HG03175 (cell line): ENCODE data around the gene AKAP6.

ENCODE experiments used
- ATAC-seq: cut with Tn5 transposase; IDR thresholded peaks from one replicate; pipeline ENCODE4 v1.9.1; 2021; ENCODE audit warnings: mild to moderate bottlenecking, moderate library complexity; ENCODE audit not compliant: unreplicated experiment

Gene AKAP6

GRCh38 chr14:32728526-32728925 lies 399.4 kb downstream of the AKAP6 start:
- no peak for ATAC-seq

GRCh38 chr14:32728976-32729375 lies 399.9 kb downstream of the AKAP6 start:
- no peak for ATAC-seq

- no peak for ATAC-seq
These were observed 402.2 kb downstream of the AKAP6 start for GRCh38 chr14:32731249-32731648.

DNA sequence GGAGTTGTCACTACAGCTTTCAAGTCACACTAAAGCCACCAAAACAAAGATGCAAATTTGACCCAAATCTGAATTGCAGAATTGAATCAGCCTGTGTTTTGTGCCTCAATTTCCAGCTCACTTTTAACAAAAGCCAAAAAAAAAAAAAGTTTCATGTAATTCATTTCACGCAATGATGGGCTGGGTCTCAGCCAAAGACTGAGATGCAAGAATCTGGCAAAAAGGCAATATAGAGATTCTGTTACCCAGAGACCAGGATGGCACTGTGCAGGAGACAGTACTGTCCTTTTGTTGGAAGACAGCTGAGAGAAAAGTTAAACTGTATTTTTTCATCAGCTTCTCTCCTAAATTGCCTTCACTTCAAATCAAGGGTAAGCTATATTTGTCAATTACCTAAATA lies 403.9 kb downstream of the AKAP6 start:
- no peak for ATAC-seq

- no peak for ATAC-seq
These were observed 405.2 kb downstream of the AKAP6 start for GRCh38 chr14:32734261-32734660.

GRCh38 chr14:32737621-32738020 lies 408.5 kb downstream of the AKAP6 start:
- no peak for ATAC-seq

DNA sequence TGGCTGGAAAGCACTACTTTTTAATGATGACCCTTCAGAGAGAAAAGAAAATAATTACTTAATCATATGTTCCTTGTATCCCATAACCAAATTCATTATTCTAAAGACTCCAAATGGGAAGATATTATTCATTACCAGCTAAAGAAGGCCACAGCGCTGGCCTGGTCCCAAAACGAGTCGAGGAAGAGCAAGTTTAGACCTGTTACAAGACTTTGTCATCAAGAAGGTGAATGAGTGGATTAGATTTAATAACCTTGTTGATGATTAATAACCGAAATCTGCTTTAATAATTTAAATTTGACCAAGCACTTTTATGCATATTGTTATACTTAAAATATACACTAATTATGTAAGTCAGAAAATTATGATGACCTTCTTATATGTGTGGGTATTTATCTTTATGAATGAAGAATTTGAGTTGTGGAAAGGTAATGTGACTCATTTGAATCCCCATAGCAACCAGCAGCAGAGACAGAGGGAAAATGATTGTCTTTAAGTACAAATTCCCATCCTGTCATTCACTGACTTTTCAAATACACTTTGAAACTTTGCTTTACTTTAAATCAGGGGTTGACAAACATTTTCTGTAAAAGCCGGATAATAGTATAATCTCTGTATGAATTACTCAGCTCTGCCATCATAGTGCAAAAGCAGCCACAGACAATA lies 409.2 kb downstream of the AKAP6 start:
- ATAC-seq: no peak

DNA sequence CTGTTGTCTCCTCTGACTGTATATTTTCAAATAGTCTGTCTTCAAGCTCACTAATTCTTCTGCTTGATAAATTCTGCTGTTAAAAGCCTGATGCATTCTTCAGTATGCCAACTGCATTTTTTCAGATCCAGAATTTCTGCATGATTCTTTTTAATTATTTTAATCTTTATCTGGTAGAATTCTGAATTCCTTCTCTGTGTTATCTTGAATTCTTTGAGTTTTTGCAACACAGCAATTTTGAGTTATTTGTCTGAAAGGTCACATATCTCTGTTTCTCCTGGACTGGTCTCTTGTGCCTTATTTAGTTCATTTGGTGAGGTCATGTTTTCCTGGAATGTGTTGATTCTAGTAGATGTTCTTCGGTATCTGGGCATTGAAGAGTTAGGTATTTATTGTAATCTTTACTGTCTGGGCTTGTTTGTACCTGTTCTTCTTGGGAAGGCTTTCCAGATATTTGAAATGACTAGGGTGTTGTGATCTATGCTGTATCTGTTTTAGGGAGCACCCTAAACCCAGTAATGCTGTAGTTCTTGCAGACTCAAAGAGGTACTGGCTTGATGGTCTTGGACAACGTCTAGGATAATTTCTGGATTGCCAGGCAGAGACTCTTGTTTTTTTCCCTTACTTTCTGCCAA lies 415.8 kb downstream of the AKAP6 start:
- ATAC-seq: no peak

DNA sequence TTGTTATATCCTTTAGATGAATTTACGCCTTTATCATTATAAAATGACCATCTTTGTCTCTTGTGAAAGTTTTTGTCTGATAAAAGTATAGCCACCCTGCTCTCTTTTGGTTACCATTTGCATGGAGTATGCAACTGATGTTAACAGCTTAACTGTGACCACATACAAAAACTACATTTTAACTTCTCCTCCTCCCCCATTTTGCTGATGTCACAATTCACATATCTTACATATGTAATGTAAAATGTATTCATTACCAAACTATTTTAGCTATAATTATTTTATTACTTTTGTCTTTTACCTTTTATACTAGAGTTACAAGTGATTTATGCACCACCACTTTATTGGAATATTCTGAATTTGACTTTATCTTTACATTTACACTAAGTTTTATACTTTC lies 425.1 kb downstream of the AKAP6 start:
- ATAC-seq: no peak

GRCh38 chr14:32756173-32756572 lies 427.1 kb downstream of the AKAP6 start:
- ATAC-seq: no peak

GRCh38 chr14:32756775-32757174 lies 427.7 kb downstream of the AKAP6 start:
- ATAC-seq: no peak

DNA sequence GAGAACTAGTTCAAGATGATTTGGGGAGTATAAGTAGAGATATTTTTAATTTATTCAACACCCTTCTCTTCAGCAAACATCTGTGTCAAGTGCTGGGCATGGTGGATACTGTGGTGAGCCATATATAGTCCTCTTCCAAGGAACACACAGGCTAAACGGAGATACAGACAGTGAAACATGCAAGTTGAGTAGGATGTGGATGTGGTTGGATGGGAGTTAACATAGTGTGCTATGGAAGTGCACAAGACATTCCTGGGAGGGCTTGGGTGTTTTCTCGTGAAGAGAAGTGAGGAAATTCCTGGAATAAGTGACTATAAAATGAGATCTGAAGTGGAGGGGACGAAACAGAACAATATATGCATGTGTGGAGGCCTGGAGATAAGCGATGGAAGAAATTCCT lies 428.5 kb downstream of the AKAP6 start:
- ATAC-seq: no peak

- no peak for ATAC-seq
These were observed 432.4 kb downstream of the AKAP6 start for GRCh38 chr14:32761381-32761968.

GRCh38 chr14:32762886-32763285 lies 433.8 kb downstream of the AKAP6 start:
- no peak for ATAC-seq

- no peak for ATAC-seq
These were observed 434.6 kb downstream of the AKAP6 start for GRCh38 chr14:32763673-32764072.

GRCh38 chr14:32764131-32764530 lies 435.0 kb downstream of the AKAP6 start:
- ATAC-seq: no peak

- ATAC-seq: no peak
These were observed 441.3 kb downstream of the AKAP6 start for GRCh38 chr14:32770422-32770821.

DNA sequence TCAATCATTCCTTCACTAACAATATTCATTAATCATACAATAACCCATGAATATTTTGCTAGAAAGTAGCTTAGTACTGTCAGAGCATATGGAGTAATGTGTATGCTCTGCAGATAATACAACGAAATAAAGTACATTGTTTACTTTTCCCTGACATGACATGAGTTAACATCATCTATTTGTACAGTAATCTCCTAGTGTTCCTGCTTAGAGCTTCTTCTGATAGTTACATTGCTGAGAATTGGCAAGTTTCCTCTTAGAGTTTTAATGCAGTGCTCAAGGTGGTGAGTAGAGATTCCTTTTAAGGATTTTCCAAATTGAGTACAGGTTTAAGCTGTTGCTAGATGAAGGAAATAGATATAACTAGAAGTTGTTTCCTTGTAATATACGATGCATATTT lies 445.1 kb downstream of the AKAP6 start:
- ATAC-seq: no peak

DNA sequence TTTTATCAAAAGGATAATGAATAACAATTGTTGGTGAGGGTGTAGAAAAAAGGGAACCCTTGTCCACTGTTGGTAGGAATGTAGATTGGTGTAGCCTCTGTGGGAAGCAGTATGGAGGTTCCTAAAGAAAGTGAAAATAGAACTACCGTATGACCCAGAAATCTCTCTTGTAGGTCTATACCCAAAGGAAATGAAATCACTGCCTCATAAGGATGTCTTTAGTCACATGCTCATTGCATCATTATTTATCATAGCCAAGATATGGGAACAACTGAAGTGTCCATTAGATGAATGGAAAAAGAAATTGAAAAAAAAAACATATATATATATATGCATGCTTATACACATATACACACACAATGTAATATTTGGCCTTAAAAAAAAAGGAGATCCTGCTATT lies 450.7 kb downstream of the AKAP6 start:
- no peak for ATAC-seq

DNA sequence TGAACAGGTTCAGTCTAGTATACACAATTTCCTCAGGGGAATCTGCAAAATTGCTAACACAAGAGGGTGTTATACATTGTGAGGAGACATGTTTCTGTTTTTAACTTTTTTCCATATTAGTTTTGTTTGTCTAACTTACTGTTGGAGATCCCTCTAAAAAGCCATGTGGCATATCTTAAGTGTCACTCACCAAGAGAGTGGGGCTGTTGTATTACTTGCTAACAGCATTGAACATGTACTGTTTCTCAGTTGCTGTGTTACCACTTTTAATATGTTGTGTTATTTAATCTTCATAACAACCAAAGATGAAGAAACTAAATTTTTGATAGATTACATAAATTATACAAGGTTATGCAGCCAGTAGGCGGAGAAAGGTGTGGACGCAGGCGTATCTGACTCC lies 455.3 kb downstream of the AKAP6 start:
- ATAC-seq: no peak

GRCh38 chr14:32785585-32785984 lies 456.5 kb downstream of the AKAP6 start:
- ATAC-seq: no peak

GRCh38 chr14:32786886-32787285 lies 457.8 kb downstream of the AKAP6 start:
- no peak for ATAC-seq
